EL (cell line): ENCODE data around the gene SMIM12.
A peak's percentile ranks its signal among the peaks of the same experiment; 100 is the strongest.

Source experiments
- DNase-seq: peaks from one replicate; pipeline ENCODE4 v3.0.0-alpha.2; 2016

SMIM12 gene

GRCh38 chr1:34871443-34872132, 12.0 kb upstream of the SMIM12 start:
- DNase-seq = no peak

GRCh38 chr1:34870395-34870794, 10.8 kb upstream of the SMIM12 start:
- DNase-seq = no peak

GRCh38 chr1:34869760-34870159, 10.2 kb upstream of the SMIM12 start:
- DNase-seq = no peak

- DNase-seq = no peak
Measured at GRCh38 chr1:34868230-34869049, 8.9 kb upstream of the SMIM12 start.

- no peak for DNase-seq
Measured at GRCh38 chr1:34867415-34867814, 7.9 kb upstream of the SMIM12 start.

- no peak for DNase-seq
Measured at GRCh38 chr1:34866762-34867109, 7.2 kb upstream of the SMIM12 start.

- DNase-seq = peak; percentile 68
Measured at GRCh38 chr1:34865981-34866761, 6.6 kb upstream of the SMIM12 start.

GRCh38 chr1:34865573-34865972, 6.0 kb upstream of the SMIM12 start:
- DNase-seq = no peak

GRCh38 chr1:34864759-34865158, 5.2 kb upstream of the SMIM12 start:
- no peak for DNase-seq

GRCh38 chr1:34863501-34863900, 4.0 kb upstream of the SMIM12 start:
- DNase-seq = no peak

- peak; percentile 42 for DNase-seq
Measured at GRCh38 chr1:34858901-34859445, 576 bp downstream of the SMIM12 start.

GRCh38 chr1:34856697-34857096, 2.9 kb downstream of the SMIM12 start:
- DNase-seq = no peak

- peak; percentile 95 for DNase-seq
Measured at GRCh38 chr1:34852677-34853217, 6.8 kb downstream of the SMIM12 start.

- no peak for DNase-seq
Measured at GRCh38 chr1:34851431-34852105, 8.0 kb downstream of the SMIM12 start.

- no peak for DNase-seq
Measured at GRCh38 chr1:34850382-34850781, 9.2 kb downstream of the SMIM12 start.

- DNase-seq = no peak
Measured at GRCh38 chr1:34847094-34847493, 12.5 kb downstream of the SMIM12 start.

GRCh38 chr1:34846265-34846664, 13.3 kb downstream of the SMIM12 start:
- DNase-seq = no peak

GRCh38 chr1:34845131-34845901, 14.2 kb downstream of the SMIM12 start:
- no peak for DNase-seq

- peak; percentile 57 for DNase-seq
Measured at GRCh38 chr1:34844252-34844634, 15.3 kb downstream of the SMIM12 start.

GRCh38 chr1:34843392-34844251, 15.9 kb downstream of the SMIM12 start:
- DNase-seq = no peak

GRCh38 chr1:34842952-34843371, 16.6 kb downstream of the SMIM12 start:
- no peak for DNase-seq
